ENCODE results near the gene RPP25L. TPM values are rescaled to one million over a fixed set of nuclear protein-coding genes. Genes with fewer than 3 reads are reported as not detected.
A peak's percentile ranks its signal among the peaks of the same experiment; 100 is the strongest.

The RPP25L gene
- polyA plus RNA-seq, 1 of the 3 experiments (the other 2 are of a cell fraction), result 47.6 TPM

DNA sequence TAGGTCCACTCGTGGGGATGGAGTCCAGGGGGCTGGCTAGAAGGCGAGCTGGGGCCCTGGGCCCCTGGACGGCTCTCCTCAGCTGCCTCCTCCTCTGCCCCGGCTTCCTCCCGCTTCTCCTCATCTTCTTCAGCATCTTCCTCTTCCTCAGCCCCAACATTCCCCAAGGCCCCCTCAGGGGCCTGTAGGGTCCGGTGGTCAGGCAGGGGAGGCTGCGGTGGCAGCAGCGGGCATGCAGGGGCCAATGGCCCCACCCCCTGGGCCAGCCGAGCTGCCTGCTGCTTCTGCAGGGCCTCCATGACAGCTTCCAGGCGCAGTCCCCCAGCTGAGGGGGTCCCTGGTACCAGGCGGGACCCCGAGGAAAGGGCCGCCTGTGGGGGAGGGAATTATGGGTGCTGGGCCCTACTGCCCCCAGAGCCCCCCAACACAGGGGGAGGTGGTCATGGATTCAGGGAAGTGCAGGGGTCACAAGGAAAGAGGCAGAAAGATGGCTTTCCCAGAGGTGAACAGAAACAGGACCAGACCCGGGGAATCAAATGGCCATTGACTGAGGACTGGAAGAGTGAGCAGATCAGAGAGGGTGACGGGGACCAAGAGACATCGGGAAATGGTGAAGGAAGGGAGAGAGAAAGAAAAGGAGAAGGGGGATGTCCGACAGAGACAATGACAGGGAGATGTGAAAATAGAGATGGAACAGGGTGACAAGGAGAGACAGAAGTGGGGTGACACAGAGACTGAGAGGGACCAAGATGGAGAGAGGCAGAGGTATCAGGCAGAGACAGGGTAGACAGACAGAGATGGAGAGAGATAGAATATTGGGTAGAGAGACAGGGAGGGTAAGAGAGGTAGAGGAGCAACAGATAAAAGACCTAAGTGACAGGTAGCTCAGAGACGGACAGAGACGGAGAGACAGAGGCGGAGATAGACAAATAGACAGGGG, 16.1 kb upstream of the RPP25L start:
- TF ChIP-seq, protein P1, sequence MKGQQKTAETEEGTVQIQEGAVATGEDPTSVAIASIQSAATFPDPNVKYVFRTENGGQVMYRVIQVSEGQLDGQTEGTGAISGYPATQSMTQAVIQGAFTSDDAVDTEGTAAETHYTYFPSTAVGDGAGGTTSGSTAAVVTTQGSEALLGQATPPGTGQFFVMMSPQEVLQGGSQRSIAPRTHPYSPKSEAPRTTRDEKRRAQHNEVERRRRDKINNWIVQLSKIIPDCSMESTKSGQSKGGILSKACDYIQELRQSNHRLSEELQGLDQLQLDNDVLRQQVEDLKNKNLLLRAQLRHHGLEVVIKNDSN (IDR thresholded peaks at IDR 0.05; ENCODE audit: borderline replicate concordance, low read depth), result no peak
- TF ChIP-seq NFIC (IDR thresholded peaks at IDR 0.05; ENCODE audit: borderline replicate concordance), result no peak

DNA sequence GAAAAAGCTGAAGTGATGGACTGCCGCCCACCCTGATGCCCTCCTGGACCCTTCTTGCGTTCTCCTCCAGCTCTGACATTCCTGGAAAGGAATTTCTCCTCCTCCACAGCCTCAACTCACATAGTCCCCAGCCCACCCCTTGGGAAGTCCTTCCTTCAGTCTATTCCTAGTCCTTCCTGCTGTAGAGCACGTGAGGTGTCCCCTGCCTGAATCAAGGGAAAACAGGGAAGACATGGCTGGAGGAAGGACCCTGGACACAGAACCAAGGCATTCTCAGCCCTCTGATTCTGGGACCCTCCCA, 13.2 kb upstream of the RPP25L start:
- no peak overlapping the region for H3K27ac ChIP-seq (ENCODE audit: low read depth in 2 of 2, low read length in 1 of 2)
- H3K79me2 ChIP-seq (ENCODE audit: insufficient read depth), result peaks cover 1% of the 10 kb centered on the region
- DNase-seq, result no peak
- H3K9me2 ChIP-seq, result no peaks in the 10 kb centered on the region
- CTCF ChIA-PET, result interaction anchor here (0.9 to 3.9 kb wide), 10 partner anchors 10 to 316 kb away, joined by 3 to 37 read pairs (median 6); no protein-coding TSS in a partner anchor
- peaks cover 0 to 14% of the 10 kb centered on the region in 2 experiments; a peak in 1 of 4 replicates for H3K4me1 ChIP-seq (ENCODE audit: control insufficient read depth in 1 of 2, insufficient read depth in 2 of 2, low read depth in 1 of 2, low read length in 1 of 2)
- no peaks in the 10 kb centered on the region for H4K20me1 ChIP-seq (ENCODE audit: insufficient read depth)
- no peak overlapping the region for H3K9ac ChIP-seq
- no peak for TF ChIP-seq TCF12 (IDR thresholded peaks at IDR 0.05)
- TF ChIP-seq TAF1 (IDR thresholded peaks at IDR 0.05; ENCODE audit: borderline replicate concordance, low read depth, low read length), result no peak
- no peak for TF ChIP-seq RCOR1 (IDR thresholded peaks at IDR 0.05; ENCODE audit: low read length)
- TF ChIP-seq JUND (IDR thresholded peaks at IDR 0.05), result no peak
- TF ChIP-seq MEF2A (IDR thresholded peaks at IDR 0.05; ENCODE audit: borderline replicate concordance, low read depth), result no peak
- no peak for TF ChIP-seq EP300 (IDR thresholded peaks at IDR 0.05; ENCODE audit: borderline replicate concordance in 1 of 2, low read depth in 1 of 2, low read length in 1 of 2)
- no peak for TF ChIP-seq TEAD4 (IDR thresholded peaks at IDR 0.05; ENCODE audit: borderline replicate concordance, insufficient read depth)
- TF ChIP-seq MXI1 (IDR thresholded peaks at IDR 0.05; ENCODE audit: low read depth, low read length), result no peak
- no peak overlapping the region for H3K4me3 ChIP-seq (ENCODE audit: low read depth in 2 of 2, low read length in 1 of 2)
- H2AFZ ChIP-seq (ENCODE audit: low read depth), result no peak overlapping the region
- POLR2A ChIA-PET, result no interaction called here
- H3K27me3 ChIP-seq (ENCODE audit: insufficient read depth), result peaks cover 21% of the 10 kb centered on the region; the same call in 1 of the 2 replicates
- H3K36me3 ChIP-seq (replicated peaks in 1 of 2; ENCODE audit: control insufficient read depth in 1 of 2, insufficient read depth in 2 of 2, low read length in 1 of 2), result no peaks in the 10 kb centered on the region
- H3K4me2 ChIP-seq, result no peak overlapping the region
- 67% methylated on average over 3 of the region's 3 CpGs for WGBS (ENCODE audit: low lambda C conversion rate)
- H3K9me3 ChIP-seq, result no peaks in the 10 kb centered on the region
- H3F3A ChIP-seq (replicated peaks; ENCODE audit: insufficient read depth), result no peaks in the 10 kb centered on the region

More for the DNA sequence above, 16.1 kb upstream of the RPP25L start:
- no peaks in the 10 kb centered on the region for H3K36me3 ChIP-seq (replicated peaks in 1 of 2; ENCODE audit: control insufficient read depth in 1 of 2, insufficient read depth in 2 of 2, low read length in 1 of 2)
- peaks cover 21% of the 10 kb centered on the region; the same call in 1 of the 2 replicates for H3K27me3 ChIP-seq (ENCODE audit: insufficient read depth)
- no peaks in the 10 kb centered on the region for H4K20me1 ChIP-seq (ENCODE audit: insufficient read depth)
- ChIA-PET POLR2A (no interaction called here), CTCF (interaction anchor here (0.6 to 12.3 kb wide), 4 partner anchors 13 to 75 kb away, joined by 3 to 256 read pairs (median 3); partner anchors contain the start of gene RPP25L)
- peaks cover 0 to 8% of the 10 kb centered on the region in 2 experiments; a peak in 1 of 4 replicates for H3K4me1 ChIP-seq (ENCODE audit: control insufficient read depth in 1 of 2, insufficient read depth in 2 of 2, low read depth in 1 of 2, low read length in 1 of 2)
- 55% methylated on average over 18 of the region's 20 CpGs for WGBS (ENCODE audit: low lambda C conversion rate)
- H3F3A ChIP-seq (replicated peaks; ENCODE audit: insufficient read depth), result no peaks in the 10 kb centered on the region
- H3K4me3 ChIP-seq (ENCODE audit: low read depth in 2 of 2, low read length in 1 of 2), result peak overlapping the region; percentile 44 to 52; a peak in 2 of 4 replicates
- no peak for DNase-seq
- 0 out of 2 replicates have a peak overlapping the region, but pooled peaks have one; percentile 35 for H2AFZ ChIP-seq (ENCODE audit: low read depth)
- no peaks in the 10 kb centered on the region for H3K9me3 ChIP-seq
- H3K9ac ChIP-seq, result no peak overlapping the region
- H3K79me2 ChIP-seq (ENCODE audit: insufficient read depth), result no peaks in the 10 kb centered on the region
- H3K9me2 ChIP-seq, result no peaks in the 10 kb centered on the region
- H3K4me2 ChIP-seq, result peak overlapping the region; percentile 78; the same call in 1 of the 2 replicates
- H3K27ac ChIP-seq (ENCODE audit: low read depth in 2 of 2, low read length in 1 of 2), result no peak overlapping the region
